ENCODE measurements around the gene KIR2DL1. TPM values are rescaled to one million over a fixed set of nuclear protein-coding genes. Genes with fewer than 3 reads are reported as not detected.
"Not testable (repeated sequence)": the region's sequence is repeated elsewhere in the genome, so short reads cannot be mapped to it uniquely, and the experiment has no call there.

KIR2DL1 gene
- total RNA-seq, 1 donor from 2014 or later, result not detected

GRCh38 chr19:54804101-54804500 is 34.5 kb downstream of the KIR2DL1 start:
- peaks cover 16% of the 10 kb centered on the region for H3K9me3 Mint-ChIP-seq (ENCODE audit: unreplicated experiment)
- no peak overlapping the region for H3K27ac Mint-ChIP-seq (ENCODE audit: unreplicated experiment)
- no peaks in the 10 kb centered on the region for H3K4me1 Mint-ChIP-seq (ENCODE audit: low read depth, unreplicated experiment)
- peaks cover 13% of the 10 kb centered on the region for H3K36me3 Mint-ChIP-seq (ENCODE audit: unreplicated experiment)
- H3K4me3 Mint-ChIP-seq (ENCODE audit: unreplicated experiment), result no peak overlapping the region
- peaks cover 2% of the 10 kb centered on the region for H3K27me3 Mint-ChIP-seq (ENCODE audit: unreplicated experiment)
- DNase-seq, result no peak
- no peak for TF ChIP-seq CTCF (IDR thresholded peaks at IDR 0.05; ENCODE audit: partially characterized antibody, unreplicated experiment)

GRCh38 chr19:54804571-54804970 is 35.0 kb downstream of the KIR2DL1 start:
- Mint-ChIP-seq H3K36me3 (ENCODE audit: unreplicated experiment) (peaks cover 16% of the 10 kb centered on the region), H3K4me3 (ENCODE audit: unreplicated experiment) (no peak overlapping the region), H3K27me3 (ENCODE audit: unreplicated experiment) (peaks cover 2% of the 10 kb centered on the region), H3K4me1 (ENCODE audit: low read depth, unreplicated experiment) (no peaks in the 10 kb centered on the region), H3K9me3 (ENCODE audit: unreplicated experiment) (peaks cover 14% of the 10 kb centered on the region), H3K27ac (ENCODE audit: unreplicated experiment) (no peak overlapping the region)
- DNase-seq, result no peak
- no peak for TF ChIP-seq CTCF (IDR thresholded peaks at IDR 0.05; ENCODE audit: partially characterized antibody, unreplicated experiment)

- Mint-ChIP-seq H3K36me3 (ENCODE audit: unreplicated experiment) (peaks cover 18% of the 10 kb centered on the region), H3K27ac (ENCODE audit: unreplicated experiment) (no peak overlapping the region), H3K27me3 (ENCODE audit: unreplicated experiment) (peaks cover 2% of the 10 kb centered on the region), H3K4me3 (ENCODE audit: unreplicated experiment) (no peak overlapping the region), H3K4me1 (ENCODE audit: low read depth, unreplicated experiment) (no peaks in the 10 kb centered on the region), H3K9me3 (ENCODE audit: unreplicated experiment) (peaks cover 15% of the 10 kb centered on the region)
- DNase-seq, result no peak
- no peak for TF ChIP-seq CTCF (IDR thresholded peaks at IDR 0.05; ENCODE audit: partially characterized antibody, unreplicated experiment)
Observed at GRCh38 chr19:54805665-54806515, 36.3 kb downstream of the KIR2DL1 start.

GRCh38 chr19:54806516-54806838 is 36.9 kb downstream of the KIR2DL1 start:
- H3K4me3 Mint-ChIP-seq (ENCODE audit: unreplicated experiment), result no peak overlapping the region
- H3K27me3 Mint-ChIP-seq (ENCODE audit: unreplicated experiment), result peaks cover 2% of the 10 kb centered on the region
- H3K4me1 Mint-ChIP-seq (ENCODE audit: low read depth, unreplicated experiment), result no peaks in the 10 kb centered on the region
- H3K27ac Mint-ChIP-seq (ENCODE audit: unreplicated experiment), result no peak overlapping the region
- peaks cover 18% of the 10 kb centered on the region for H3K36me3 Mint-ChIP-seq (ENCODE audit: unreplicated experiment)
- no peak for TF ChIP-seq CTCF (IDR thresholded peaks at IDR 0.05; ENCODE audit: partially characterized antibody, unreplicated experiment)
- no peak for DNase-seq
- peaks cover 15% of the 10 kb centered on the region for H3K9me3 Mint-ChIP-seq (ENCODE audit: unreplicated experiment)

- not testable (repeated sequence) for H3K27ac Mint-ChIP-seq (ENCODE audit: unreplicated experiment); H3K4me1 Mint-ChIP-seq (ENCODE audit: low read depth, unreplicated experiment); H3K4me3 Mint-ChIP-seq (ENCODE audit: unreplicated experiment); H3K27me3 Mint-ChIP-seq (ENCODE audit: unreplicated experiment); DNase-seq
- H3K9me3 Mint-ChIP-seq (ENCODE audit: unreplicated experiment), result peaks cover 27% of the 10 kb centered on the region
- peaks cover 21% of the 10 kb centered on the region for H3K36me3 Mint-ChIP-seq (ENCODE audit: unreplicated experiment)
Observed at GRCh38 chr19:54814571-54814970, 45.0 kb downstream of the KIR2DL1 start.

- H3K4me1 Mint-ChIP-seq (ENCODE audit: low read depth, unreplicated experiment); H3K27me3 Mint-ChIP-seq (ENCODE audit: unreplicated experiment); DNase-seq; H3K27ac Mint-ChIP-seq (ENCODE audit: unreplicated experiment); H3K4me3 Mint-ChIP-seq (ENCODE audit: unreplicated experiment): not testable (repeated sequence)
- H3K36me3 Mint-ChIP-seq (ENCODE audit: unreplicated experiment), result peaks cover 26% of the 10 kb centered on the region
- peaks cover 36% of the 10 kb centered on the region for H3K9me3 Mint-ChIP-seq (ENCODE audit: unreplicated experiment)
Observed at GRCh38 chr19:54816251-54816650, 46.7 kb downstream of the KIR2DL1 start, which contains the start of gene KIR3DL1. Gene KIR3DL1 (plus strand): TSS chr19:54816468.
